GM21717 (cell line): Measurements from ENCODE around the gene SCGB1A1.

ENCODE experiments used
- ATAC-seq: cut with Tn5 transposase; IDR thresholded peaks from one replicate; pipeline ENCODE4 v1.9.1; 2021; ENCODE audit warnings: mild to moderate bottlenecking, moderate library complexity; ENCODE audit not compliant: unreplicated experiment

The SCGB1A1 gene

DNA sequence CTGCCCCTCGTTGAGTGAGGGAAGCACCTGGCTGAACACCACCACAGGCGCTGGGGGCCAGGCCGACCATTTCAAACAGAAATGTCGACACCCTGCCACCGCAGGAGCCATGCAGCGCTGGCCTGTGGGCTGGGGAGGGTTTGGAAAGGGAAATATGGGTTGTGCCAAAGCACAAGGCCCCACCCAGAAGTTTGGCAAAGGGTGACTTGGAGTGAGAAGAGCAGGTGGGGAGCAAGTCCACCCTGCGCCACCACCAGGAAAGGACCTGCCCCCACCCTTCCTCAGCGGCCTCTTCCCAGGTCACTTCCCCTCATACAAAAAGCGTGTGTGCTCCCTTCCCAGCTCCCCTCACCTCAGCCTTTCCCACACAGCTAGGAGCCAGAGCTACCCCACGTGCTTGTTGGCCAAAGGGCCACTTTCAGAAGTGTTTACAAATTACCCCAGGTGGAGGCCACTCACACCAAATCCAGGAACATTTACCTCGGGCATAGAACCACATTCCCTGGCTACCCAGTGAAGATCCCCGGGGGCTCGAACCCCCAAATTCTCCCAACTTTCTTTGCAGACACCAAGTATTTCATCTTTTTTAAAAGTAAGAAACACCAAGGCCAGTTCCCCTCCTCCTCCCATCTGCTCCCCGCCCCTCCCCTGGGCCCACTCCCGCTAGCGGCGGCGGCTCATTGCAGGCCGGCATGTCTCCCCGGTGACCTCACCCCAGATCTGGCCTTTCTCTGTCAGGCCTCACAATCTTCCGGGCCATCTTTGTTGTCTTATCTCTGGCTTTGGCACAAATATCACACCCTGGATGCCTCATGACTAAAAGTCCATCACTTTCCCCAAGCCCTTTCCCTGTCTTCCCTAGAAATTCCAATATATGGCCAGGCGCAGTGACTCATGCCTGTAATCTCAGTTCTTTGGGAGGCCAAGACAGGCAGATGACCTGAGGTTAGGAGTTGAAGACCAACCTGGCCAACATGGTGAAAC, 20.5 kb upstream of the SCGB1A1 start:
- ATAC-seq: no peak

GRCh38 chr11:62399172-62399877, 19.5 kb upstream of the SCGB1A1 start:
- ATAC-seq: no peak

- no peak for ATAC-seq
These were observed 19.0 kb upstream of the SCGB1A1 start for GRCh38 chr11:62399878-62400266.

DNA sequence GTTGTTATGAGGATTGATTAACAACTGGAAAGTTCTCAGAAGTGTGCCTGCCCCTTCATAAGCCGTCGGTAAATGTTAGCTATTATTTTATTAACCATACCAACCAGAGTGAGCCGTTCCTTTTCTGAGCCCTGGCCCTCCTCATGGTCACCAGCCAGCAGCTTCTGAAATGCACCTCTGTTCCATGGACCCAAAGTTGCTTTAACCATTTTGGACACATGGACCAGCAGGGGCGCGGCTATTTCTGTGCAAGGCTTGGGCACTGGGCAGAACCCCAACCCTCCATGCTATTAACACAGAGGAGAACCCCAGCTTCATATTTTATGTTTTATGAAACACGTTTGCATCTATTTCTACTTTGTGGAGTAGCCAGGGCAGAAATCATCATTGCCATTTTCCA, 18.6 kb upstream of the SCGB1A1 start:
- ATAC-seq: no peak

GRCh38 chr11:62400760-62401159, 18.1 kb upstream of the SCGB1A1 start:
- ATAC-seq: no peak

DNA sequence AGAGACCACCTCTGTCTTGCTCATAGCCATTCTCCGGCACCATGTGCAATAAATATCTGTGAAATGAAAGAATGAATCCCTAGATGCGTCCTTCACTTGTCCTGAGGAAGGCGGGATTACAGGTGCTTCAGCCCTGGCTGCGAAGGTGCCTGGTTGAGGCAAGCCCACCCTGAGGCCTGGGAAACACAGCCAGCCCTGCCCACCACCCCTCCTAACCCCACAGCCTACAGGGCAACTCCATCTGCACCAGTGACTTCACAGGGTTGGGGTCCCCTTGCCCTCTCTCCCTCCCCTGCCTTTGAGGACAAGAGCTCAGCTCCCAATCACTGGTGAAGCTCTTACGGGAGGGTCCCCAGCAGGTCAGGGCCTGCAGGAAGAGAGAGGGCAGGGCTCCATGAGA, 17.5 kb upstream of the SCGB1A1 start:
- ATAC-seq: no peak

DNA sequence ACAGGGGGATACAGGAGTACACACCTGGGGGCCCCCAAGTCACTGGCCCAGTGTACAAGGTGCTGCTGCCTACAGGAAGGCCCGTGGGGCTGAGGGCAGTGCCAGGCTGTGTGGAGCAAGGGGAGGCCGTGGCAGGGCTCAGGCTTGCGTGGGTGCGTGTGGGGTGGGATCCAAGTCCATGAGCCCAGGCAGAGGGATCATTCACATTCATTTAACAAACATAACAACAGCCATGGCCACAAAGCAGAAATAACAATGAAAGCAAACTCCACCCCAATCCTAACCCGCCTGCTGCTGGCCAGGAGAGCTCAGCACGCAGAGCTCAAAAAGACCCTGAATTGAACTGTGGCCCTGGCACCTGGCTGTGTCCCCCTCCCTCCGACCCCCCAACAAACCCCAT, 17.0 kb upstream of the SCGB1A1 start:
- no peak for ATAC-seq

DNA sequence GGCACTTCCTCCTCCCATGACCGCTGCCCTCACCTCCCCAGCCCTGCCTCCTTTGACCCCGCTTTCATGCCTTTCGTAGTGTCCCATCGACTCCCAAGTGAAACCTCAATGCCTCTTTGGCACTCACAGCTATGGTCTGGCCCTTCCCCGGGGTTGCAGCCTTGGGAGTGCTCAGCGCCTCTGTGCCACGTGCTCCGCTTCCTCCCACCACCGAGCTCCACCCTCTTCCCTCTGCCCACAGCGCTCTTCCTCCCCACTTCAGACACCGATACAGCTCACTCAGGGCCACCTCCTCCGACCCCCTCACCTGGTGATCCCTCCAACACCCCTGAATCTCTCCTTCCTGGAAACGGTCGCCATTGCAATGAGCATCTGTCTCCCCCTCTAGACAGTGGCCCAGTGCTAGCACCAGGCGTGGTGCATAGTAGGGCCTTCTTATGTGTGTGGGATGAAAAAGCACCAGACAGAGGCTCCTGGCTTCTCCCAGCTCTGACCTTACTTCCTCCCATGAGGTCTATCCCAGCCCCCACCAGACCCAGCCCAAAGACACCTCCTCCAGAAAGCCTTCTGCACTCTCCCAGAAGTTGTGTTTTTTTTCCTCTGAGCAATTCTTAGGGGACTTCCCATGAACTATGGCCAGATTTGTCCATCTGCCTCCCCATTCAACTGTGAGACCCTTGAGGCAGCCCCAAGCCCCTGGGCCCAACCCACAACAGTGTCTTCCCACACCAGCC, 16.4 kb upstream of the SCGB1A1 start:
- no peak for ATAC-seq

DNA sequence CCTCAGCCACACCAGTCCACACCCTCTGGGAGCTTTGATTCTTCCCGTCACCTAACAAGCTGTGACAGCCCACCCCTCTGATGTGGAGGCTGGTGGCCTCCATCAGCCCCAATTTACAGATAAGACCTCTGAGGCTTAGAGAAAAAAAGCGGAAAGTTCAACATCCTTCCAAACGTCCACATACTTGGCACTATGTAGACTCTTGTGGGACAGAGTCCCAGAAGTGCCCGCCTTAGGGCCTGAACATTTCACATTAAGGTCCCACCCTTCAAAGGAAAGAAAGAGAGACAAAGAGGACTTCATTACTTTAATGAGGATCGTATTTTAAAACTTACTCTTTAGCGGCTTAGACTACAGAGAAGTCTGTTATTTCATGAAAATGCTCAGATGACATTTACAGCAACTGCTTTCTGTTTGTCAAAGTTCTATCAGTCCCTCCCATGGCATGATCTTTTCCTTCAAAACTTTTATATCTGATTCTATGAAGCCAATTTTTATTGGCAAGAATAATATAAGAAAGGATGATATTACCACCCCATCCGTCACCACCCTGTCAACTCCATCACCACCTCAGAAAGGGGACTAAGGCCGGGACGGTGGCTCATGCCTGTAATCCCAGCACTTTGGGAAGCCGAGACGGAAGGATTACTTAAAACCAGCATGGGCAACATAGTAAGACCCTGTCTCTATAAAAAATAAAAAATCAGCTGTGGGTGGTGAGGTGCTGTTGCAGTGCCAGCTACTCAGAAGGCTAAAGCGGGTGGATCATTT, 15.7 kb upstream of the SCGB1A1 start:
- ATAC-seq: no peak

- no peak for ATAC-seq
These were observed 14.4 kb upstream of the SCGB1A1 start for GRCh38 chr11:62404435-62404834.

DNA sequence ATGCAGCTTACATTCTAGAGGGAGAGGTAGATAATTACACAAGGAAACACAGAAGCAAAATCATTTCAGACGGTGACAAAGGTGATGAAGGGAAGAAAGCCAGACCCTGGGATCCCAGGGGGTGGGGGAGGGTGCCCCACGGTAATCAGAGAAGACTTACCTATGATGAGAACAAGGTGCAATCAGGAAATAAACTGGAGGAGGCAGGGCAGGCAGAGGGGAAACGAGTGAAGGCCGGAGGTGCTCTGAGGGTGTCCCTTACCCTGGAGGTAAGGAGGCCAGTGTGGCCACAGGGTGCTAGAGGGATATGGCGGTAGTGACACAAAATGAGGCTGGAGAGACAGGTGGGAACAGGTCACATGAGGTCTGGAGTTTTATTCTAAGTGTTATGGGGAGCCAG, 13.9 kb upstream of the SCGB1A1 start:
- ATAC-seq: no peak

DNA sequence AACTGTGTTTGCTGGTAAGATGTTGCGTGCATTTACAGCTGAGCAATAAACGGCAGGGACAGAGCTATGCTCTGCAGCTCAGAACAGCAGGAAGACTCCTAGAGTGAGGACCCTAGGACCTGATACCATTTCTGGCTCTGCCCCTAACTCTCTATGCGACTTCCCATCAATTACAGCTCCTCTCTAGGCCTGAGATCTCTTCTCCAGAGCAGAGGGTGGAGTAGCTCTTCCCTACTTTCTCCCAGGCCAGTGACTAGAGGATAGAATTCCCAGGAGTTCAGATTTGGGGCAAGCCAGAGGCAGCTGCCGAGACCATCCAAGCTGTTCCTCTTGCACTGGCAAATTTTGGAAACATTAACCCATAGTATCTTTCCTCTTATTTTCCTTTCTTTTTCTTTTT, 12.8 kb upstream of the SCGB1A1 start:
- no peak for ATAC-seq

DNA sequence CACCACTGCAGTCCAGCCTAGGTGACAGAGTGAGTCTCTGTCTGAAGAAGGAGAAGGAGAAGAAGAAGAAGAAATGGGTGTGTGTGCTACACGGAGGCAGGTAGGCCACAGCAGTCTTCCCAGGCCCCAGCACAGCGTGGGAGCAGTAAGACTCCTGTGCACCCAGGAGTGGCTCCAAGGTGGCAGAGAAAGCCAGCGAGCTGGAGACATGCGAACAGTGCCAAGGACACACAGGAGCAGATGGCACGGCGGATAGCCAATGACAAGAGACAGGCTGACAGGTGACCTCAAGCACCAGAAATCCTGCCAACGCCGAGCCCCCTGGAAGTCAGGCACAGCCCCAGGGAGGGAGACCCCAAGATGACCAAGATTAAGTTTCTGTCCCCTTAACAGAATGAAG, 9.0 kb upstream of the SCGB1A1 start:
- ATAC-seq: no peak

DNA sequence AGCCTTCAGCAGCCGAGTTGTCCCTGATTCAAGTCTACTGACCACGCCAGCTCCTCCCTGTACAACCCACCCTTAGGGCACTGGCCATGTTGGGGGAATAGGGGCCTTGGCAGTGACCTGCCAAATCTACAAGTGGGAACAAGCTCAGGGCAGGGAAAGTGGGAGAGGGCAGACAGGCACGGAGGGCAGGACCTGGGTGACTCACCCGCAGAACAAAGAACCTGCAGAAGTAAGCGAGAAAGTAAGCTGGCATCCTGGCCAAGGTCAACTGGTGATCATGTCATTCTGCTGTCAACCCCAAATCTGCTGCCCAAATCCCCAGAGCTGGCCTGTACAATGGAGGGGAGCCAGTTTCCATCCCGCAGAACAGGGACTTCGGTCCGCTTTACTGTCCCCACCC, 7.9 kb upstream of the SCGB1A1 start:
- ATAC-seq: no peak

DNA sequence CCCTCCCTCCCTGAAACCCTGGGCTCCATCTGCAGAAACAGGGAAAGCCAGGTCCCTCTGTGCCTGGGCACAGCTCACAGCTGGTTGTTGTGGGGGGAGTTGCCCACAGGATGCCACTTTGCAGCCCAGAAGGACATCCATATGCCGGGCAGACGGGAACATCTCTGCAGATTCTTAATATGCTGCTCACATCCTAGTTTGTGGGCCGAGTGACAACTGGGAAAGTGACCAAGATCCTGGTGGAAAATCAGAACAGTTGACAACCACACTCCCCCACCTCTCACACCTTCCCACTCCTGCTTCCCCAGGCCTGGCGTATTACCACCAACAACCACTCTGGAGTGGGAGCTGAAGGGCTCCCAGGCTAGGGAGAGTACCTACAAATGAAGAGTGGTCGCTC, 7.3 kb upstream of the SCGB1A1 start:
- ATAC-seq: no peak

GRCh38 chr11:62413060-62413696, 5.7 kb upstream of the SCGB1A1 start:
- no peak for ATAC-seq

DNA sequence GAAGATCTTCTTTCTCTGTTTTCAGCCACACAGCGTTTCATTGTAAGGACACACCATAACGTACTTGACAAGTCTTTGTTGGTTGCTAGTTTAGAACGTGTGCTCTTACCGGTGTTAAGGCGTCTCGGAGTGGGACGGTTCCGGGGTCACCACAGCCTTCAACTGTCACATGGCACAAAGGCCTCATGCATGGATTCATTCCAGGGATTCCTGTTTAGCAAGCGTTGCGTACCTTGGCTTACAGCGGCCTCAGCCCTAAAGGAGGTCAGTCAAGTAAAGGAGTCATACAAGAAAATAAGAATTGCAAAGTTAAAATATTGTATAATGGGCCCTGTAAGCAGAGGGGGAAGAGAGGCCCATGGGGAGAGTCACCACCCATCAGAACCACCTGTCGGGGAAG, 2.2 kb upstream of the SCGB1A1 start:
- no peak for ATAC-seq

GRCh38 chr11:62418136-62418535, 697 bp upstream of the SCGB1A1 start:
- no peak for ATAC-seq

DNA sequence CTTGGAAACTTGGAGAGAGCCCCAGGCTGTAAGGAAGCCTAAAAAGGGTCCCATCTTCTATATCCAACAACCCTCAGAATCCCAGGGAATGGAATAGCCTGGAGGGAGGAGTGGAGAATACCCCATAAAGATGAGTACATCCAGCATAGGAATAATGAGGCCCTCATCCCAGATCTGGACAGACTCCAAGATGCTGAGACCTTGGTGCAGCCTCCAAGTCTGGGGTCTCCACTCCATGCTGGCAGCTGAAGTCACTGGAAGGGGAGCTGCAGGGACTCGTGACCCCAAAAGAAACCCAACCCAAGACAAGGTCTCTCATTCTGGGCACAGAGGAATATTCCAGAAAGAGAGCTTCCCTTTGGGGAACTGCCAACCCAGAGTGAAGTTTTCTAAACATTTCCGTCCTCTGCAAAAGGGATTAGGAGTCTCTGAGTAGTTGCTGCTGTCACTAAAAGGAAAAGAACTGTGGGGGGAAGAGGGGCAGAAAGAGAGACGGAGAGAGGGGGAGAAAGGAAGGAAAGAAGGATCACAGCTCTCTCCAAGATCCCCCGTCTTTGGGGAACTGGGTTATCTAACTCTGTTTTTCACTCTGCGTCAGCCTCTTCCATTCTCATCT, 589 bp downstream of the SCGB1A1 start:
- no peak for ATAC-seq

DNA sequence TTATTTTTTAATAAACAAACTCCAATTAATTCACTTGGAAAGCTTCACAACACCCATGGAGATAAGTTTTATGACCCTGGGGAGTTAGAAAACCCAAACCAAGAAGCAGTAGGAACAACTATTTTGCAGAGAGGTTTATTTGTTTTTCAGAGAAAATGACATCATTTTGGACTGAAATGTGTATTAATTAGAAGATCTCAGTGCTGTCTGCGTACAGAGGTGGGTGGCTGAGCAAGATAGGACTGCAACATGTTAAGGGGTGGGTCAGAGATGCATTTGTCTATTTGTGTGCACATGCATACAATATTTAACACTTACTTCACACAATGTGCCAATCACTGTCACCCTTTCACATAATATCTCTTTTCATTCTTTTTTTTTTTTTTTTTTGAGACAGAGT, 1.1 kb downstream of the SCGB1A1 start:
- ATAC-seq: no peak
